GM21737 (cell line): ENCODE data around the gene CNR2.
"Not testable (repeated sequence)": the region's sequence is repeated elsewhere in the genome, so short reads cannot be mapped to it uniquely, and the experiment has no call there.

Source experiments
- ATAC-seq: cut with Tn5 transposase; IDR thresholded peaks from one replicate; pipeline ENCODE4 v1.9.1; 2021; ENCODE audit warnings: mild to moderate bottlenecking, moderate library complexity; ENCODE audit not compliant: unreplicated experiment

The CNR2 gene

GRCh38 chr1:23838401-23838866 lies 74.7 kb downstream of the CNR2 start:
- ATAC-seq = peak; percentile 85

- ATAC-seq = no peak
Observed at GRCh38 chr1:23837908-23838307, 75.3 kb downstream of the CNR2 start.

GRCh38 chr1:23836037-23836436 lies 77.1 kb downstream of the CNR2 start:
- no peak for ATAC-seq

- ATAC-seq = not testable (repeated sequence)
Observed at GRCh38 chr1:23834156-23834555, 79.0 kb downstream of the CNR2 start.

- no peak for ATAC-seq
Observed at GRCh38 chr1:23827717-23828116, 85.4 kb downstream of the CNR2 start.

GRCh38 chr1:23826590-23826989 lies 86.6 kb downstream of the CNR2 start:
- not testable (repeated sequence) for ATAC-seq

- ATAC-seq = no peak
Observed at GRCh38 chr1:23825762-23826522, 87.2 kb downstream of the CNR2 start.

GRCh38 chr1:23825076-23825761 lies 87.9 kb downstream of the CNR2 start, which contains the start of gene HMGCL:
TSS of gene HMGCL (minus strand) at chr1:23825429. CDS start at chr1:23825415, 14 bp downstream.
- ATAC-seq = peak; percentile 82

- ATAC-seq = no peak
Observed at GRCh38 chr1:23824711-23825075, 88.5 kb downstream of the CNR2 start.

GRCh38 chr1:23823767-23824166 lies 89.4 kb downstream of the CNR2 start:
- no peak for ATAC-seq
